Tibial nerve (tissue), 4 donors: Measurements from ENCODE around the gene PLCB1.

Source experiments
- EP300 ChIP-seq, 2 donors: sonication (generic); formaldehyde crosslinking; IDR thresholded peaks; one replicate each; pipeline ENCODE4 v1.6.1; 2017; ENCODE audit warnings: antibody characterized with exemption in 2 of 2, mild to moderate bottlenecking in 1 of 2
- POLR2A ChIP-seq, 2 donors: fragments of 450-650 bp; IDR thresholded peaks; one replicate each; pipeline ENCODE4 v1.6.1; 2017; ENCODE audit warnings: antibody characterized with exemption in 2 of 2, mild to moderate bottlenecking in 2 of 2, moderate library complexity in 2 of 2
- TF ChIP-seq, protein P1 (sequence below), 5 experiments: fragments of 200-600 bp in 3 of 5; fragments of 450-650 bp in 2 of 5; sonication (generic) in 3 of 5; IDR thresholded peaks; one replicate each; pipeline ENCODE4 v1.5.1; 2016 to 2019; ENCODE audit warnings: antibody characterized with exemption in 5 of 5, mild to moderate bottlenecking in 3 of 5, moderate library complexity in 2 of 5

DNA sequence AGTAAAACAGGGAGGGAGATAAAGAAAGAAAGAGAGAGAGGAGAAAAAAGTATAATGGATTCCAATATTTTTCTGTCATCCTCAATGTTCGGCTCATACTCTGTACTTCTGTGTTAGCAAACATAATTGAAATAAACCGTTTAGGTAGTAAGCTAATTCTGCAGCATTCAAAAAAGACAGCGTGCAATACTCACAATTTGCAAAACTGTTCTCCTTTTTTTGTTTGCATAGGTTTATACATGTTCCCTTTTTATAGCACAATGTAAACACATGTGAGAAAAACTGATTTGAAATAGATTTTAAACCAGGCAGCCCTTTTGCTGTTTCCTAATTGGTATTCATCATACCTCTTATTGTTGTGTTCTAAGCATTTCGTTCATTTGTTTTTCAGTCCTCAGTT is 188.9 kb downstream of the PLCB1 start:
- TF ChIP-seq, protein P1, sequence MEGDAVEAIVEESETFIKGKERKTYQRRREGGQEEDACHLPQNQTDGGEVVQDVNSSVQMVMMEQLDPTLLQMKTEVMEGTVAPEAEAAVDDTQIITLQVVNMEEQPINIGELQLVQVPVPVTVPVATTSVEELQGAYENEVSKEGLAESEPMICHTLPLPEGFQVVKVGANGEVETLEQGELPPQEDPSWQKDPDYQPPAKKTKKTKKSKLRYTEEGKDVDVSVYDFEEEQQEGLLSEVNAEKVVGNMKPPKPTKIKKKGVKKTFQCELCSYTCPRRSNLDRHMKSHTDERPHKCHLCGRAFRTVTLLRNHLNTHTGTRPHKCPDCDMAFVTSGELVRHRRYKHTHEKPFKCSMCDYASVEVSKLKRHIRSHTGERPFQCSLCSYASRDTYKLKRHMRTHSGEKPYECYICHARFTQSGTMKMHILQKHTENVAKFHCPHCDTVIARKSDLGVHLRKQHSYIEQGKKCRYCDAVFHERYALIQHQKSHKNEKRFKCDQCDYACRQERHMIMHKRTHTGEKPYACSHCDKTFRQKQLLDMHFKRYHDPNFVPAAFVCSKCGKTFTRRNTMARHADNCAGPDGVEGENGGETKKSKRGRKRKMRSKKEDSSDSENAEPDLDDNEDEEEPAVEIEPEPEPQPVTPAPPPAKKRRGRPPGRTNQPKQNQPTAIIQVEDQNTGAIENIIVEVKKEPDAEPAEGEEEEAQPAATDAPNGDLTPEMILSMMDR (IDR thresholded peaks at IDR 0.05): no peak
- TF ChIP-seq EP300 (IDR thresholded peaks at IDR 0.05) (no peak), POLR2A (IDR thresholded peaks at IDR 0.05) (no peak)
